ENCODE data around the gene CHCHD2.

GRCh38 chr7:56063500-56063881 is 42.8 kb downstream of the CHCHD2 start:
- TF ChIP-seq PATZ1 (CRISPR knock-in tag; IDR thresholded peaks at IDR 0.05; ENCODE audit: borderline replicate concordance) (no peak; the same call in 1 of the 2 replicates), ZFP30 (CRISPR knock-in tag; IDR thresholded peaks at IDR 0.05) (no peak), GLIS3 (CRISPR knock-in tag; IDR thresholded peaks at IDR 0.05) (no peak)

All from SK-N-SH treated with all-trans-retinoic acid at 6 μM for 48 hours (cell line).